K562 (cell line): Measurements from ENCODE around the gene GPALPP1.

Experiments used
- BHLHE40 ChIP-seq: IDR thresholded peaks from 2 replicates; pipeline ENCODE4 v1.6.1; 2011; ENCODE audit warnings: low read length, improper control_type of control experiment
- CTCF ChIP-seq, 3 experiments: IDR thresholded peaks in 2 of 3; conservative IDR thresholded peaks in 1 of 3; 2 replicates each; pipeline ENCODE4 v1.5.1; 2011 to 2012; ENCODE audit warnings: low read length in 3 of 3, mild to moderate bottlenecking in 3 of 3, control low read depth in 2 of 3, improper control_type of control experiment in 1 of 3, inconsistent platforms in 1 of 3, low read depth in 1 of 3, mixed read lengths in 1 of 3, moderate library complexity in 1 of 3; ENCODE audit not compliant: insufficient read depth in 2 of 3
- HDAC8 ChIP-seq: fragments of 450-650 bp; IDR thresholded peaks from 2 replicates; pipeline ENCODE4 v1.6.1; 2016; ENCODE audit warnings: mild to moderate bottlenecking, missing genetic modification characterization, moderate library complexity, missing compliant biosample characterization
- KHSRP ChIP-seq: fragments of 450-650 bp; IDR thresholded peaks from 2 replicates; pipeline ENCODE4 v1.6.1; 2017

GRCh38 chr13:45036206-45036605 is 46.9 kb downstream of the GPALPP1 start:
- TF ChIP-seq CTCF (IDR thresholded peaks at IDR 0.05 in 2 of 3, conservative IDR thresholded peaks at IDR 0.05 in 1 of 3; ENCODE audit: insufficient read depth in 2 of 3, low read depth in 1 of 3, low read length in 3 of 3) (no peak), HDAC8 (tag) (no peak), KHSRP (no peak), BHLHE40 (no peak)
